ENCODE data around the gene HSPH1. TPM values are rescaled to one million over a fixed set of nuclear protein-coding genes. Genes with fewer than 3 reads are reported as not detected.

HSPH1 gene
- polyA plus RNA-seq, 1 donor from 2014 or later = 112 TPM

- no peaks in the 10 kb centered on the region for H3K9me2 ChIP-seq (ENCODE audit: insufficient read depth, low read length)
- no peaks in the 10 kb centered on the region for H3F3A ChIP-seq (ENCODE audit: insufficient read depth, low read length, poor library complexity, severe bottlenecking)
- no peak overlapping the region for H3K4me3 ChIP-seq (ENCODE audit: low read length)
- no peak for TF ChIP-seq REST (IDR thresholded peaks at IDR 0.05; ENCODE audit: borderline replicate concordance)
- no peak for TF ChIP-seq TAF1 (IDR thresholded peaks at IDR 0.05; ENCODE audit: low read depth)
- TF ChIP-seq POLR2AphosphoS5 (IDR thresholded peaks at IDR 0.05) = no peak
- no peak for TF ChIP-seq SMC3 (conservative IDR thresholded peaks at IDR 0.05; ENCODE audit: poor library complexity)
- no peak for TF ChIP-seq EP300 (conservative IDR thresholded peaks at IDR 0.05; ENCODE audit: poor library complexity, severe bottlenecking)
- TF ChIP-seq MXI1 (conservative IDR thresholded peaks at IDR 0.05; ENCODE audit: poor library complexity, severe bottlenecking) = no peak
- TF ChIP-seq RAD21 (conservative IDR thresholded peaks at IDR 0.05) = no peak
- TF ChIP-seq, protein P1, sequence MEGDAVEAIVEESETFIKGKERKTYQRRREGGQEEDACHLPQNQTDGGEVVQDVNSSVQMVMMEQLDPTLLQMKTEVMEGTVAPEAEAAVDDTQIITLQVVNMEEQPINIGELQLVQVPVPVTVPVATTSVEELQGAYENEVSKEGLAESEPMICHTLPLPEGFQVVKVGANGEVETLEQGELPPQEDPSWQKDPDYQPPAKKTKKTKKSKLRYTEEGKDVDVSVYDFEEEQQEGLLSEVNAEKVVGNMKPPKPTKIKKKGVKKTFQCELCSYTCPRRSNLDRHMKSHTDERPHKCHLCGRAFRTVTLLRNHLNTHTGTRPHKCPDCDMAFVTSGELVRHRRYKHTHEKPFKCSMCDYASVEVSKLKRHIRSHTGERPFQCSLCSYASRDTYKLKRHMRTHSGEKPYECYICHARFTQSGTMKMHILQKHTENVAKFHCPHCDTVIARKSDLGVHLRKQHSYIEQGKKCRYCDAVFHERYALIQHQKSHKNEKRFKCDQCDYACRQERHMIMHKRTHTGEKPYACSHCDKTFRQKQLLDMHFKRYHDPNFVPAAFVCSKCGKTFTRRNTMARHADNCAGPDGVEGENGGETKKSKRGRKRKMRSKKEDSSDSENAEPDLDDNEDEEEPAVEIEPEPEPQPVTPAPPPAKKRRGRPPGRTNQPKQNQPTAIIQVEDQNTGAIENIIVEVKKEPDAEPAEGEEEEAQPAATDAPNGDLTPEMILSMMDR (IDR thresholded peaks at IDR 0.05; ENCODE audit: poor library complexity, severe bottlenecking) = no peak
- TF ChIP-seq EZH2 (IDR thresholded peaks at IDR 0.05; ENCODE audit: borderline replicate concordance, insufficient read depth, low read length, poor library complexity, severe bottlenecking) = no peak
- no peaks in the 10 kb centered on the region for H3K36me3 ChIP-seq (ENCODE audit: insufficient read depth, low read length)
- no peaks in the 10 kb centered on the region for H3K79me2 ChIP-seq (replicated peaks; ENCODE audit: insufficient read depth, low read length)
- no peaks in the 10 kb centered on the region for H3K9me3 ChIP-seq (ENCODE audit: low read length)
- no peaks in the 10 kb centered on the region for H4K20me1 ChIP-seq (ENCODE audit: insufficient read depth)
- no peak overlapping the region for H3K9ac ChIP-seq (ENCODE audit: low read length)
- no peak overlapping the region for H2AFZ ChIP-seq (ENCODE audit: low read depth, low read length)
- no peak overlapping the region for H3K4me2 ChIP-seq (ENCODE audit: low read length)
- H3K27ac ChIP-seq (ENCODE audit: low read length) = no peak overlapping the region
- H3K27me3 ChIP-seq (ENCODE audit: insufficient read depth, low read depth, low read length) = no peaks in the 10 kb centered on the region
These were observed 68.4 kb downstream of the HSPH1 start for GRCh38 chr13:31093145-31093885.

DNA sequence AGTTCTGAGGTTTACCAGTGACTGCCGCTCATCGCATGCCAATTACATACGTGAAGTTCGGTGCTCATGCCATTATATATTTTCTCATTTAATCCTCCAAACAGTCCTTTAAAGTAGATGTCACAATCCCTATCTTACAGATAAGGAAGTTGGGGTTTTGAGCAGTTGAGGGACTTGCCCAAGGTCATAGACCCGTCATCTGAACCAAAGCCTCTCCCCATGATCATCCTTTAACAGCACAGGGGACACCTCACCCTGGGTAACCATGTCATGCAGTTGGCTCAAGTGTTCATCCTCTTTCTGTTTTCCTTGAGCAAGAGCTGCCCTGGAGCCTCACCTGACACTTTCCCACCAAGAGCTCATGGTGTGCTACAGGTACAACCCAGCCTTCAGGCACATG lies 69.1 kb downstream of the HSPH1 start:
- no peak overlapping the region for H3K27ac ChIP-seq (ENCODE audit: low read length)
- TF ChIP-seq TAF1 (IDR thresholded peaks at IDR 0.05; ENCODE audit: low read depth) = no peak
- no peak for TF ChIP-seq SMC3 (conservative IDR thresholded peaks at IDR 0.05; ENCODE audit: poor library complexity)
- TF ChIP-seq RAD21 (conservative IDR thresholded peaks at IDR 0.05) = no peak
- TF ChIP-seq, protein P1 (IDR thresholded peaks at IDR 0.05; ENCODE audit: poor library complexity, severe bottlenecking) = no peak
- TF ChIP-seq EP300 (conservative IDR thresholded peaks at IDR 0.05; ENCODE audit: poor library complexity, severe bottlenecking) = no peak
- TF ChIP-seq MXI1 (conservative IDR thresholded peaks at IDR 0.05; ENCODE audit: poor library complexity, severe bottlenecking) = no peak
- TF ChIP-seq POLR2AphosphoS5 (IDR thresholded peaks at IDR 0.05) = no peak
- no peaks in the 10 kb centered on the region for H3K9me2 ChIP-seq (ENCODE audit: insufficient read depth, low read length)
- no peak overlapping the region for H3K9ac ChIP-seq (ENCODE audit: low read length)
- H2AFZ ChIP-seq (ENCODE audit: low read depth, low read length) = no peak overlapping the region
- H3K9me3 ChIP-seq (ENCODE audit: low read length) = no peaks in the 10 kb centered on the region
- no peaks in the 10 kb centered on the region for H4K20me1 ChIP-seq (ENCODE audit: insufficient read depth)
- no peak overlapping the region for H3K4me2 ChIP-seq (ENCODE audit: low read length)
- no peaks in the 10 kb centered on the region for H3K27me3 ChIP-seq (ENCODE audit: insufficient read depth, low read depth, low read length)
- H3K4me3 ChIP-seq (ENCODE audit: low read length) = no peak overlapping the region
- H3F3A ChIP-seq (ENCODE audit: insufficient read depth, low read length, poor library complexity, severe bottlenecking) = no peaks in the 10 kb centered on the region
- H3K36me3 ChIP-seq (ENCODE audit: insufficient read depth, low read length) = no peaks in the 10 kb centered on the region
- H3K79me2 ChIP-seq (replicated peaks; ENCODE audit: insufficient read depth, low read length) = no peaks in the 10 kb centered on the region

All from neural cell (in vitro differentiated cells).